Coronary artery (tissue), 2 donors: ENCODE measurements around the gene TDRD10.

Experiments
- DNase-seq: peaks from one replicate; pipeline ENCODE4 v3.0.0-alpha.2; 2017; ENCODE audit warnings: low spot score
- H3K27ac ChIP-seq, 2 donors: fragments of 200-600 bp; sonication (generic); one replicate each; pipeline ENCODE4 v1.5.1; 2016 to 2019
- H3K4me3 ChIP-seq: fragments of 200-600 bp; sonication (generic); 2 replicates; pipeline ENCODE4 v1.5.1; 2016; ENCODE audit warnings: mild to moderate bottlenecking, moderate library complexity
- TF ChIP-seq, protein P1 (sequence below): fragments of 200-600 bp; sonication (generic); IDR thresholded peaks from one replicate; pipeline ENCODE4 v1.5.1; 2019; ENCODE audit warnings: antibody characterized with exemption

TDRD10 gene

DNA sequence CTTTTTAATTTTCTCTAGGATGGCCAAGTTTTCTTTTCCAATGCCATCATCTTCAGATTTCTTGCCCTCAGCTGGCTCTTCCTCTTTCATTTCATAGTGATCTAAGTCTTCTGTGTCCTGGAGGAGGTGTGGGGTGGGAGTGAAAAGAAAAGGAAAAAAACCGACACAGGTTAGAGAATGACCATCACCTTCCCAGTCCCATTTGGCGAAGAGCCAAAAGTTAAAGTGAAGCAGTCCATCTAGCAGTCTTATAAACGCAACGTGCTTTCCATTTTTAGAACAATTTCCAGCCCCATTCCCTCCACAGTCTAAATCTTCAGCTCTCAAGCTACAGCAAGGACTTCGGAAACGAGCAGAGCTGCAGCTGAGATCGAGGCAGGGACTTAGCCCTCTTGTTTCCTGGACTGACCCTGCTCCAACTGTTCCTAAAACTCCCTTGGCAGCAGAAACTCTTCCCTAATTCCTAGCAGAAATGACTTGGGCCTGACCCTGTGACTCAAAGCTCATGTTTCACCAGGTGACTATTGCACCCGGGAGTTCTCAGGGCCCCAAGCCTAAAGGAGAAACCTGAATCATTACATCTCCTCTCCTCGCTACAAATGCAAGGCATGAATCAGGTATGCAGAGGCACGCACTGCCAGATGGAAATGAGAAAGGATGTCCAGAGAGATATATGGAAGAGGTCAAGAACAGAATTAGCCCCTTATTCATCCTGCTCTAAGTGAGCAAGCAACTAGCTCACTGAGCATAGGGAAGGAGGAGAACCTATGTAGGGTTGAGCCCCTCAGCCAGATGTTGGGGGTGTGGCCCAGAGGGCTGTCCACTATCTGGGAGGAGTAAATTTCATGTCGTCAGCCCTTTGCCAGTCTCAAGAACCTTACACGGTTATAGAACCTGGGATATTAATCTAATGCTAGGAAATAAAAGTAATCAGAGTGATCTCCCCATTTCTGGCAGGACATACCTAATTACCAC, 51.3 kb downstream of the TDRD10 start:
- Histone ChIP-seq H3K27ac (no peak overlapping the region), H3K4me3 (no peak overlapping the region)
- DNase-seq = no peak
- TF ChIP-seq, protein P1, sequence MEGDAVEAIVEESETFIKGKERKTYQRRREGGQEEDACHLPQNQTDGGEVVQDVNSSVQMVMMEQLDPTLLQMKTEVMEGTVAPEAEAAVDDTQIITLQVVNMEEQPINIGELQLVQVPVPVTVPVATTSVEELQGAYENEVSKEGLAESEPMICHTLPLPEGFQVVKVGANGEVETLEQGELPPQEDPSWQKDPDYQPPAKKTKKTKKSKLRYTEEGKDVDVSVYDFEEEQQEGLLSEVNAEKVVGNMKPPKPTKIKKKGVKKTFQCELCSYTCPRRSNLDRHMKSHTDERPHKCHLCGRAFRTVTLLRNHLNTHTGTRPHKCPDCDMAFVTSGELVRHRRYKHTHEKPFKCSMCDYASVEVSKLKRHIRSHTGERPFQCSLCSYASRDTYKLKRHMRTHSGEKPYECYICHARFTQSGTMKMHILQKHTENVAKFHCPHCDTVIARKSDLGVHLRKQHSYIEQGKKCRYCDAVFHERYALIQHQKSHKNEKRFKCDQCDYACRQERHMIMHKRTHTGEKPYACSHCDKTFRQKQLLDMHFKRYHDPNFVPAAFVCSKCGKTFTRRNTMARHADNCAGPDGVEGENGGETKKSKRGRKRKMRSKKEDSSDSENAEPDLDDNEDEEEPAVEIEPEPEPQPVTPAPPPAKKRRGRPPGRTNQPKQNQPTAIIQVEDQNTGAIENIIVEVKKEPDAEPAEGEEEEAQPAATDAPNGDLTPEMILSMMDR = no peak

DNA sequence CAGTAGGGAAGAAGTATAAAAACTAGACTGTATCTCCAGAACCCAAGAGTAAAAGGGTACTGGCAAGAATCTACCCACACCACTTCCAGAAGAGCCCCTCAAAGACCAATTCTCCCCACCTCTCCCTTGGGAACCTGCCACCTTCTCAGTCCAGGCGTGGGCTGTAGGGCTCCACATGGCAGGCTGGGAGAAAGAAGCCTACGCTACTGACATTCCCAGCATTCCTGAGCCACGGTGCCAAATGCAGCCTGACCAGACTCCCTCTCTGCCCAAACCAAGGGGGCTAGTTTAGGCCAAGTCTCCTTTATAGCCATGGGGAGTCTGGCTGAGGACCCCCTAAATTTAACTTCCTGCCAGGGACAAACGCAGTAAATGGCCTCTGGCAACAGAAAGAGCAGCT, 54.4 kb downstream of the TDRD10 start:
- no peak for DNase-seq
- Histone ChIP-seq H3K4me3 (peak overlapping the region; percentile 98), H3K27ac (peak overlapping the region in 1 of 2 donors; percentile 95)
- TF ChIP-seq, protein P1 = no peak

DNA sequence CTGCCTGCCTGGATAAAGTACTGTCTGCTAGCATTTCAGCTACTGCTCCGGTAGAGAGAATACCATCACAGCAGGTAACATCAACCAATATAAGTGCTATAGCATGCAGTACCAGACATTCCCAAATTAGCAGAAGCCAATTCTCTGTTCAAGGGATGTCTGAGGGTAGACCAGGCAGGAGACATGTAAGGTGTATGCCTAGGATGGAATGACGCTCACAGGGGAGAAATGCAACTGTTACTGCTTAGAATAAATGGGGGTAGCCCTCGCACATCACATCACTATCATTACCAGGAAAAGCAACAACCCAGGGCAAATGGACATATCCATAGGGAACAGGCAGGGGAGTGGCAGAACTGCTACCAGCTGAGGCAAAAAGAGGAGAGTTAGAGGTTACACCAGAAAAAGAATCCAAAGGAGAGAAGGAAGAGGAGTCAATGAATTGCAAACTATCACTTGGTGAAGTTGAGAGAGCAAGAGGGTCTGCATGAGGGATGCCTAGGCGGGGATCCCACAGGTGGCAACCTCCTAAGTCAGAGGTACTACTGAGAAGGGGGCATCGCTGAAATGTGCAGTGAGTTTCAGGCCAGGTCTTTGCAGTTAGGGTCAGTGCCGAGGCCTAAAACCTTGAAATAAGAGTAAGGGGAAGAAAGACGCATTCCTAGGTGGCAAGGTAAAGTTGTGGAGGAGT, 55.4 kb downstream of the TDRD10 start:
- TF ChIP-seq, protein P1 = no peak
- H3K4me3 ChIP-seq = peak overlapping the region; percentile 98
- peak overlapping the region; percentile 86 to 95 for H3K27ac ChIP-seq
- DNase-seq = no peak

DNA sequence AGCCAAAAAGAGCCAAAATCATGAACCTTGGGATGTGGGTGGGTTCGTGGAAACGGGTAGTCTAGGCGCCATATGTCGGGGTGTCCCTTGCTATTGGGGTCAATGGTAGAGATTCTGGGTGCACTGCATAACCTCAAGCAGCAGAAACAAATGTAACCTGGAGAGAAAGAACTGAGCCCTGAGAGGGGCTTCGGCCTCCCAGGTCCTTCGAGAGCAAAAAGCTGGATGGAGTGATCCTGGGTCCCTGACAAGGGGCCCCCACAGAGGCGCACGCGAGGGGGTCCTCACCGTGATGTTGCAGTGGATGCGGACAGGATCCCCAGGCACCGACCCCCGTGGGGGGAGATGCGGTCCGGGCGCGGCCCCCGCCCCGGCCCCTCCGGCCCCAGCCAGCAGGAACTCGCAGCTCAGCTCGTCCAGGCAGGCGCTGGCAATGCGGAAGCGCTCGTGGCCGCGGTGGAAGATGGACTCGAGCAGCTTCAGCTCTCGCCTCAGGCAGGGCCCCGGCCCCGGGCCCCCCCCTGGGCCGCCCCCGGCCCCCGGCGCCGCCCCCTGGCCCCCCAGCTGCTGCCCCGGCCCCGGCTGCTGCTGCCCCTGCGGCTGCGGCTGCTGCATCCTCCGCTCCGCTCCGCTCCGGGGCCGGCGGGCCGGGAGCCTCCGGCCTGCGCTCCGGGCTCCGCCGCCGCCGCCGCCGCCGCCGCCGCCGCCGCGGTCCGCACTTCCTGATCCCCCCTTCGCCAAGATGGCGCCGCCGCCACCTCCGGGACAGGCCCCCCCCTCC, 56.1 kb downstream of the TDRD10 start, which contains the start of gene UBE2Q1:
TSS of gene UBE2Q1 (minus strand) at position 724 of the 781 bp plus-strand sequence. CDS start at position 615, 109 bp downstream.
- no peak for DNase-seq
- TF ChIP-seq, protein P1 = no peak
- peak within 1 kb of the TSS; percentile 98 for H3K4me3 ChIP-seq
- peak within 1 kb of the TSS; percentile 86 to 95 for H3K27ac ChIP-seq

DNA sequence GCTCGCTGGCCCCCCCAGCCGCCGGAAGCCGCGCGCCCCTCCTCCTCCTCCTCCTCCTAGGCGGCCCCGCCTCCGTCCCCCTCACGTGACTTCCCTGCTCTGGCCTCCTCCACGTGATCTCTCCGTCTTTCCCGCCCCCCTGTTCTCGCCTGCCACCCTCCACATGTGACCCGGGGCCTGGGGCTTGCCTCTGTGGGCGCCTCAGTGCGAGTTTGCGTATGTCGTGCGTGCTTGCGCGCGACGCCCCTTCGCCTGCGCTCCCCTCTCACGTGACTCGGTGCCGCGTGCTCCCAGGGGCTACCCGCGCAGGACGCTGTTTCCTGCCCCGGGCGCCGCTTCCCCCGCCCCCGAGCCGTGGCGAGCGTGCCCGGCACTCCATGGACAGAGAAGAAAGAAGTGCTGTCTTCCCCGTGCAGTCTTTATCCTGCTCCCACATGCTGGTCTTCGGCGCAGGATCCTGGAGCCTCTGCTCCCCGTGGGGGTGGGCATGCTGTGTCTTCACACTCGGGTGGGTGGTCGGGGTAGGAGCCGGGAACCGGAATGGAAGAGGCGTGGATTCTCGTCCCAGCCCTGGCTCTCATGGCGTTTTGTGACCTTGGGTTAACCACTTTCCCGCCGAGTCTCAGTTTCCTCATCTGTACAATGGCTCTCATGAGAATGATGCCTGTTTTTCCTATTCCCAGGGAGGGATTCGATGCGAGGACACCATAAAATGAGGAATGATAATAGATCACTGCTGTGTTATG, 56.9 kb downstream of the TDRD10 start:
- peak overlapping the region; percentile 98 for H3K4me3 ChIP-seq
- H3K27ac ChIP-seq = peak overlapping the region; percentile 86 to 95
- TF ChIP-seq, protein P1 = no peak
- peak; percentile 100 for DNase-seq

DNA sequence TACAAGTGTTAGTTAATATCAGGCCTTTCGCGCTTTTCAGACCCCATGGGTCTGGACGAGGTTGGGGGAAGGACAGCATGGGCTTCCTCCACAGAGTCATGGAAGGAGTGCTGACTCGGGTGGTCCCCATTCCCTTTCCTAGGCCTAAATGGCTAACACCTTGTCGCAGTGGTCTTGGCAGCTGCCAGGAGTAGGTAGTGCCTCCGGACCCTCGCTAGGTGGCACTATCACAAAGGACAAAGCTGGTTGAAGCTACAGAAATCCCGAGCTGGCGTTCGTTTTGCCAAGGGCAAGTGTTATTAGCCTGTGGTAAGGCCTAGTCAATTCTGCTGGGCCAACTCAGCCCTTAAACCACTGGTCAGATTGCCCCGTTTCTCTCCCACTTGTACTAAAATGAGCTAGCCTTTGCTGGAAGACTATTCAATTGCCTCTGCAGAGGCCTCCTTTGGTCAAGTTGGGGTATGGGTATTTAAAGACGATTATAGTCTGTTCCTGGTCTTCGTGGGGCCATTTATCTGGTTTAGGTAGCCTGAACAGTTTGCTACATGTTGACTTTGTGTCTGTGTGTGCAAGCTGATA, 57.5 kb downstream of the TDRD10 start:
- Histone ChIP-seq H3K4me3 (peak overlapping the region; percentile 98), H3K27ac (peak overlapping the region; percentile 86 to 95)
- TF ChIP-seq, protein P1 = peak; percentile 63
- peak; percentile 90 for DNase-seq
